Measurements from ENCODE around the gene UGT1A3.

DNA sequence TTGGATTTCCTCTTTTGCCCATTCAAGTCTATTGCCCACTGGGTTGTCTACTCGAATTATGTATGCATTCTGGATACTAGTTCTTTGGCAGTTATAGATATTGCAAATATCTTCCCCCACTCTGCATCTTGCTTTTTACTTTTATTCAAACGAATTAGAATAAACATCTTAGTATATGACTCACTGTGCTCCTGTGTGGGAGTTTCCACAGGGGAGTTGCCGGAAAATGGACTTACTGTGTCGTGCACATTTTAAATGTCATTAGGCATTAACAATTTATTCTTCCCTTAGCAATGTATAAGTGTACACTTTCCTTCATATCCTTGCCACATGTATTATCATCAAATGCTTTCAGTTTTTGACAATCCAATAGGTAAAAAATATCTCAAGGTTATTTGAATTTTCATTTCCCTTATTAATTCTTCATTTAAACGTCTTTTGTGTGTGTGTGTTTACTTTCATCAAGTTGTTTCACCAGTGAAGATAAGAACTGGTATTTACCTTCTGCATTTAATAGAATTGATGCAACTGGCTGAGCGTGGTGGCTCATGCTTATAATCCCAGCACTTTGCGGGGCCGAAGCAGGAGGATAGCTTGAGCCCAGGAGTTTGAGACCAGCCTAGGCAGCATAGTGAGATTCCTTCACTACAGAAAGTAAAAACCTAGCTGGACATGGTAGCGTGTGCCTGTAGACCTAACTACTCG is 20.8 kb upstream of the UGT1A3 start:
- TF ChIP-seq EP300 (IDR thresholded peaks at IDR 0.05; ENCODE audit: borderline replicate concordance) (no peak), YY1 (IDR thresholded peaks at IDR 0.05; ENCODE audit: low read depth) (no peak), ZBTB7A (IDR thresholded peaks at IDR 0.05; ENCODE audit: low read depth) (no peak), RAD21 (IDR thresholded peaks at IDR 0.05; ENCODE audit: low read depth) (no peak), TCF12 (IDR thresholded peaks at IDR 0.05; ENCODE audit: low read depth) (no peak), NFIC (IDR thresholded peaks at IDR 0.05) (no peak), FOXM1 (IDR thresholded peaks at IDR 0.05; ENCODE audit: borderline replicate concordance, low read depth) (no peak), TAF1 (IDR thresholded peaks at IDR 0.05; ENCODE audit: low read depth) (no peak), USF1 (IDR thresholded peaks at IDR 0.05) (no peak), REST (IDR thresholded peaks at IDR 0.05; ENCODE audit: low read depth) (no peak), EGR1 (IDR thresholded peaks at IDR 0.05) (no peak), CREB1 (IDR thresholded peaks at IDR 0.05; ENCODE audit: low read depth) (no peak), CEBPB (IDR thresholded peaks at IDR 0.05) (no peak)
- TF ChIP-seq, protein P1, sequence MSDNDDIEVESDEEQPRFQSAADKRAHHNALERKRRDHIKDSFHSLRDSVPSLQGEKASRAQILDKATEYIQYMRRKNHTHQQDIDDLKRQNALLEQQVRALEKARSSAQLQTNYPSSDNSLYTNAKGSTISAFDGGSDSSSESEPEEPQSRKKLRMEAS (IDR thresholded peaks at IDR 0.05) = no peak
